Vagina (tissue), 2 donors: ENCODE data around the gene HRG. TPM values are rescaled to one million over a fixed set of nuclear protein-coding genes. Genes with fewer than 3 reads are reported as not detected.
"Not testable (repeated sequence)": the region's sequence is repeated elsewhere in the genome, so short reads cannot be mapped to it uniquely, and the experiment has no call there.

Experiments
- DNase-seq, 2 donors: peaks; one replicate each; pipeline ENCODE4 v3.0.0-alpha.2; 2017; ENCODE audit errors: extremely low spot score in 2 of 2
- H3K27ac ChIP-seq: fragments of 200-600 bp; sonication (generic); one replicate; pipeline ENCODE4 v1.5.1; 2019
- H3K27me3 ChIP-seq: fragments of 200-600 bp; sonication (generic); one replicate; pipeline ENCODE4 v1.5.1; 2019
- H3K36me3 ChIP-seq, 2 donors: fragments of 200-600 bp; sonication (generic); one replicate each; pipeline ENCODE4 v1.5.1; 2017 to 2019
- H3K4me1 ChIP-seq: fragments of 200-600 bp; sonication (generic); one replicate; pipeline ENCODE4 v1.5.1; 2019
- H3K4me3 ChIP-seq, 2 donors: fragments of 200-600 bp; sonication (generic); 1 replicate in 1 of 2; 2 replicates in 1 of 2; pipeline ENCODE4 v1.5.1; 2016 to 2019
- H3K9me3 ChIP-seq: fragments of 200-600 bp; sonication (generic); one replicate; pipeline ENCODE4 v1.5.1; 2019
- POLR2A ChIP-seq, 2 donors: fragments of 450-650 bp; IDR thresholded peaks; one replicate each; pipeline ENCODE4 v1.6.1; 2017; ENCODE audit warnings: antibody characterized with exemption in 2 of 2, mild to moderate bottlenecking in 2 of 2, moderate library complexity in 2 of 2
- POLR2AphosphoS5 ChIP-seq, 2 donors: sonication (generic); formaldehyde crosslinking; IDR thresholded peaks; one replicate each; pipeline ENCODE4 v1.9.0; 2017; ENCODE audit warnings: antibody characterized with exemption in 2 of 2, mild to moderate bottlenecking in 2 of 2, low read depth in 1 of 2; ENCODE audit not compliant: insufficient read depth in 1 of 2
- intact Hi-C: fragments of 100-400 bp; cut with DNase I; formaldehyde crosslinking; loops from one replicate; pipeline ENCODE4 v1.15.1; 2023
- total RNA-seq: library from RNA; depleted of rRNA; stranded (reverse); fragments of >200 nt; gene quantifications from one replicate; pipeline ENCODE4 v1.2.3, GENCODE V29; 2016
- TF ChIP-seq, protein P1 (sequence below), 3 experiments: fragments of 450-650 bp in 2 of 3; fragments of 200-600 bp in 1 of 3; sonication (generic) in 1 of 3; IDR thresholded peaks; one replicate each; pipeline ENCODE4 v1.5.1; 2017 to 2019; ENCODE audit warnings: antibody characterized with exemption in 3 of 3, mild to moderate bottlenecking in 2 of 3, moderate library complexity in 2 of 3

Gene HRG
- total RNA-seq, 1 donor from 2014 or later, result 0.25 TPM

DNA sequence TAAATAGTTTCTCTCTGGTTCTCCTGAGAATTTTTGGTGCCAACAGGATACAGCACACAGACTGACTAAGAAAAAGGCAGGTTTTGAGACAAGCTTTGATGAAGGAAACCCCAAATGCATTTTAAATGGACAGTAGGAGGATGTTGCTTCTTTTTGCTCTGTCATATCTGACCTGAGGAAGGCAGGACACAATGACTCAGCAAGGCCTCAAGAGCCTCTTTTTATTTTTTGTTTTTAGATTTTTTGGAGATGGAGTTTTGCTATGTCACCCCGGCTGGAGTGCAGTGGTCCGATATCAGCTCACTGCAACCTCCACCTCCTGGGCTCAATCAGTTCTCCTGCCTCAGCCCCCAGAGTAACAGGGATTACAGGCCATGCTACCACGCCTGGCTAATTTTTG lies 34.5 kb downstream of the HRG start:
- Histone ChIP-seq H3K27me3 (no peaks in the 10 kb centered on the region), H3K27ac (no peak overlapping the region), H3K4me1 (no peaks in the 10 kb centered on the region), H3K9me3 (no peaks in the 10 kb centered on the region), H3K4me3 (no peak overlapping the region), H3K36me3 (no peaks in the 10 kb centered on the region)
- no peak for TF ChIP-seq POLR2A (IDR thresholded peaks at IDR 0.05)
- TF ChIP-seq, protein P1, sequence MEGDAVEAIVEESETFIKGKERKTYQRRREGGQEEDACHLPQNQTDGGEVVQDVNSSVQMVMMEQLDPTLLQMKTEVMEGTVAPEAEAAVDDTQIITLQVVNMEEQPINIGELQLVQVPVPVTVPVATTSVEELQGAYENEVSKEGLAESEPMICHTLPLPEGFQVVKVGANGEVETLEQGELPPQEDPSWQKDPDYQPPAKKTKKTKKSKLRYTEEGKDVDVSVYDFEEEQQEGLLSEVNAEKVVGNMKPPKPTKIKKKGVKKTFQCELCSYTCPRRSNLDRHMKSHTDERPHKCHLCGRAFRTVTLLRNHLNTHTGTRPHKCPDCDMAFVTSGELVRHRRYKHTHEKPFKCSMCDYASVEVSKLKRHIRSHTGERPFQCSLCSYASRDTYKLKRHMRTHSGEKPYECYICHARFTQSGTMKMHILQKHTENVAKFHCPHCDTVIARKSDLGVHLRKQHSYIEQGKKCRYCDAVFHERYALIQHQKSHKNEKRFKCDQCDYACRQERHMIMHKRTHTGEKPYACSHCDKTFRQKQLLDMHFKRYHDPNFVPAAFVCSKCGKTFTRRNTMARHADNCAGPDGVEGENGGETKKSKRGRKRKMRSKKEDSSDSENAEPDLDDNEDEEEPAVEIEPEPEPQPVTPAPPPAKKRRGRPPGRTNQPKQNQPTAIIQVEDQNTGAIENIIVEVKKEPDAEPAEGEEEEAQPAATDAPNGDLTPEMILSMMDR (IDR thresholded peaks at IDR 0.05), result no peak
- TF ChIP-seq POLR2AphosphoS5 (IDR thresholded peaks at IDR 0.05; ENCODE audit: insufficient read depth in 1 of 2, low read depth in 1 of 2), result no peak
- DNase-seq, result no peak
- intact Hi-C loops, result no loop called here

DNA sequence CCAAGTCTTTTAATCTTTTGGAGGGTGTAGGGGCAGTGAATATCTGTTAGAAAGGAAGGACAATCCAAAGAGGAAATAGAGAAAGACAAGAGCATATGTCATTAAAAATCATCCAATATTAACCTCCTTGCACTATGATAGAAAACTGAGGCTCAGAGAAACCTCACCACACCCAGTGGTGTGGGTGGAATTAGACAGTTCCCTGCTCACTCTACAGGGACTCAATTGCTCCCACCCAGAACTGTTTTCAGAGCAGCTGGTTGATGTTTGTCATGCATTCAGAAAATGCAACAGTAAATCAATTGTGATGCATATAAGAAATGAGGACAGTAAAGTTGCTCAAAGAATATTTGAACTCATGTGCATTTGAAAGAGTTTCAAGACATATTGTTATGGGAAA lies 36.6 kb downstream of the HRG start:
- H3K27ac ChIP-seq, H3K4me1 ChIP-seq, DNase-seq, H3K27me3 ChIP-seq, intact Hi-C loops, H3K36me3 ChIP-seq, H3K9me3 ChIP-seq, H3K4me3 ChIP-seq: not testable (repeated sequence)

DNA sequence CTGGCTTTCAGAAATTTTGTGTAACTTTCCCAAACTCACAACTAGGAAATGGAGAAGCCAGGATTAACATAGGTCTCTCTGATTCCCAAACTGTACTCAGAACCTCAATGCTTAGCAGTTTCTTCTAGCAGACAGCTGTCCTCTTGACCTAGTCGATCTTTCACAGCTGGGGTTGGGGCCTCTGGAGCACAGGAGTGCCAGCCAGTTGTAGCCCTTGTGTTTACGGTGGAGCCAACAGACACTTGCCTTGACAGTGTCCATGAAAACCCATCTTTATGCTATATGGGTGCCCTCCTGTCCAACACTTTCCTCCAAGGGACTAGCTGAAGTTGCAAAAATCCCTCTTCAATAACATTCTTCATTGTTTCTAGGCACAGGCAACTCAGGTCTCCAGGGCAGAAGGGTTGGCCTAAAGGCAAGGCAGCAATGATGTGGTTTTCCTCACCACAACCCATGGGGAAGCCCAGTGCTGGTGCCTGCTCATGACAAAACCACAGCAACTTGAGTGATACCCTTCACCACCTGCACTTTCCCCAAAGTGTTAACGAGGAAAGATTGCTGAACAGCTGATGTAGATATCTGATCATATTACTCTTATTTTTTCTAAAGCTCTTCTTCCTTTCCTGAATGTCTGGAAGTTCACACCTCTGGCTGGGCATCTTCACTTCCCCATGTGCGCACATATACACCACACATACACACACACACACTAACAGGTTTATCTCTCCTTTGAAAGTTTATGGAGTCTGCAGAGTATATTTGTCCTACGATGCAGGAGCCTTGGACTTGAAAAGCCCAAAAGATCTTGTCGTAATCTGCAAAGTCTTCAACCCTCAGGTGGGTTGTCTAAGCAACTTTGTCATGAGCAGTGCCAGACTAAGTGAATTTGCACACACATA lies 40.3 kb downstream of the HRG start:
- no peak overlapping the region for H3K4me3 ChIP-seq
- no peak overlapping the region for H3K27ac ChIP-seq
- H3K36me3 ChIP-seq, result no peaks in the 10 kb centered on the region
- H3K4me1 ChIP-seq, result no peaks in the 10 kb centered on the region
- H3K27me3 ChIP-seq, result no peaks in the 10 kb centered on the region
- TF ChIP-seq POLR2AphosphoS5 (IDR thresholded peaks at IDR 0.05; ENCODE audit: insufficient read depth in 1 of 2, low read depth in 1 of 2) (no peak), POLR2A (IDR thresholded peaks at IDR 0.05) (no peak)
- TF ChIP-seq, protein P1 (IDR thresholded peaks at IDR 0.05), result no peak
- H3K9me3 ChIP-seq, result no peaks in the 10 kb centered on the region
- intact Hi-C loops, result no loop called here
- peak in 1 of 2 donors; percentile 56 for DNase-seq

DNA sequence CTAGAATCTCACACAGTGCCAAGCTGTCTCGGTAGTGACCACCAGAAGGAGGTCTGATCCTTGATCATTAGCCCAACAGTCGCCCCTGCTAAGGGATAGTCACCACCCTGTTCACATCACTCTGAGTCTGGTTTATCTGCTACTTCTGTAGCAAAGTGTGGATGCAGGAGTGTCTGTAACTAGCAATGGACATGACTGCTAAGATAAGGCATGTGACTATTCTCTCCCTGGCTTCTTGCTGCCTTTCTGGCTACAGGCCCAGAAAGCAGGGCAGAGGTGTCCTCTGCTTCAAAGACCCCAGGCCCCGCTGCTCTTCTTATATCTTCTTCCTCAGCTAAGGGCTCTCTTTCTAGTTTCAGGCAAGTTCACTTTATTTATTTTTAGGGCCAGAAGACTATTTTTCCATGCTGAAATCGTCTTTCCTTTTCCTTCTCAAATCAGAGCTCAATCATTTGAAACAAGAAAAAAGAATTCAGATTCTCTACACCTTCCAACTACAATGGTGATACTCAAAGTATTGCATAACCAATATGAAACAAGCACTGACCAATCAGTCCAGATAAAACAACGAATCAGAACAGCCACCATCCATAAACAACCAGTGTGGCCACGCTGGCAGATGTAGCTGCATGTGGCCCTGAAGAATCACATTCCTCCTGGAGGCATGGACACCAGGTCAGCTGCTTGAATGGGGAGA lies 43.3 kb downstream of the HRG start:
- peak in 1 of 2 donors; percentile 49 for DNase-seq
- intact Hi-C loops, result no loop called here

DNA sequence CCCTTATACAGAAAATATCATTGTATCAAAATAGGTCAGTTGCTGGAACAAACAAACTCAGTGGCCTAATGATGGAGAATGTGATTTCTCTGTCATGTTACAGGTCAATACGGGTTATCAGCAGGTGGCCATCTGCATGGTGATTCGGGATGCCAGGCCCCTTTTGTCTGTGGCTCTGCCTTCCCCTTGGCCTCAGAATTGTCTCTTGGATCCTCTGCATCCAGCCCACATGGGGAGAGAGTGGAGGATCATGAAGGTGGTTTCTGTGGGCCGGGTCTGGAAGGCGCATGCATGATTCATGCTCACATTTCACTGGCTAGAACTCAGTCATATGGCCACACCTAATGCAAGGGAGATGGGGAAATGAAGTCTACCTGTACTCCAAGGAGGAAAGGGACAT lies 44.9 kb downstream of the HRG start:
- H3K27ac ChIP-seq, H3K27me3 ChIP-seq, DNase-seq, H3K9me3 ChIP-seq, H3K4me3 ChIP-seq, intact Hi-C loops, H3K4me1 ChIP-seq, H3K36me3 ChIP-seq: not testable (repeated sequence)

More for the DNA sequence above, 43.3 kb downstream of the HRG start:
- TF ChIP-seq, protein P1 (IDR thresholded peaks at IDR 0.05), result no peak
- TF ChIP-seq POLR2A (IDR thresholded peaks at IDR 0.05) (no peak), POLR2AphosphoS5 (IDR thresholded peaks at IDR 0.05; ENCODE audit: insufficient read depth in 1 of 2, low read depth in 1 of 2) (no peak)
- H3K4me3 ChIP-seq, result no peak overlapping the region
- H3K4me1 ChIP-seq, result no peaks in the 10 kb centered on the region
- H3K27ac ChIP-seq, result no peak overlapping the region
- H3K9me3 ChIP-seq, result no peaks in the 10 kb centered on the region
- H3K36me3 ChIP-seq, result no peaks in the 10 kb centered on the region
- no peaks in the 10 kb centered on the region for H3K27me3 ChIP-seq

DNA sequence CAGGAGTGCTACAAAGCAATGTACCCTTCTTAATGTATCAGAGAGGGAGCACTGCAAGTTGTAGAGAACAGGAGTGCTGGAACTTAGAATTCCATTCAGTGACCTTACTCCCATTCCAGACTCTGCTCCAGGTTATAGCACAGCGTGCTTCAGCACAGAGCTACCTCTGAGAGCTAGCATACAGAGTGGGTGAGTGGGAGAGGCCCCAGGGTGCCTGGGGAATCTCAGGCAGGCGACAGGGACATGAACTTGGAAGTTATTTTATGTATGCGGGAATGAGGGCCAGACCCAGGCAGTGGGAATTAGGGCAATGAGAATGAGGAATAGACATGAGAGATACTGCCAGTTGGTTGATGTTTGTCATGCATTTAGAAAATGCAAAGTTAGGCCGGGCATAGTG lies 47.7 kb downstream of the HRG start:
- intact Hi-C loops, result no loop called here
- Histone ChIP-seq H3K27ac (no peak overlapping the region), H3K36me3 (no peaks in the 10 kb centered on the region), H3K27me3 (no peaks in the 10 kb centered on the region), H3K4me3 (no peak overlapping the region), H3K9me3 (no peaks in the 10 kb centered on the region), H3K4me1 (no peaks in the 10 kb centered on the region)
- no peak for TF ChIP-seq POLR2AphosphoS5 (IDR thresholded peaks at IDR 0.05; ENCODE audit: insufficient read depth in 1 of 2, low read depth in 1 of 2)
- no peak for TF ChIP-seq POLR2A (IDR thresholded peaks at IDR 0.05)
- TF ChIP-seq, protein P1 (IDR thresholded peaks at IDR 0.05), result no peak
- no peak for DNase-seq
